ENCODE results near the gene OR5AU1.
A peak's percentile ranks its signal among the peaks of the same experiment; 100 is the strongest.

OR5AU1 gene

GRCh38 chr14:21107283-21107800 lies 48.5 kb downstream of the OR5AU1 start:
- no peak for DNase-seq (ENCODE audit: low read depth in 2 of 2)

DNA sequence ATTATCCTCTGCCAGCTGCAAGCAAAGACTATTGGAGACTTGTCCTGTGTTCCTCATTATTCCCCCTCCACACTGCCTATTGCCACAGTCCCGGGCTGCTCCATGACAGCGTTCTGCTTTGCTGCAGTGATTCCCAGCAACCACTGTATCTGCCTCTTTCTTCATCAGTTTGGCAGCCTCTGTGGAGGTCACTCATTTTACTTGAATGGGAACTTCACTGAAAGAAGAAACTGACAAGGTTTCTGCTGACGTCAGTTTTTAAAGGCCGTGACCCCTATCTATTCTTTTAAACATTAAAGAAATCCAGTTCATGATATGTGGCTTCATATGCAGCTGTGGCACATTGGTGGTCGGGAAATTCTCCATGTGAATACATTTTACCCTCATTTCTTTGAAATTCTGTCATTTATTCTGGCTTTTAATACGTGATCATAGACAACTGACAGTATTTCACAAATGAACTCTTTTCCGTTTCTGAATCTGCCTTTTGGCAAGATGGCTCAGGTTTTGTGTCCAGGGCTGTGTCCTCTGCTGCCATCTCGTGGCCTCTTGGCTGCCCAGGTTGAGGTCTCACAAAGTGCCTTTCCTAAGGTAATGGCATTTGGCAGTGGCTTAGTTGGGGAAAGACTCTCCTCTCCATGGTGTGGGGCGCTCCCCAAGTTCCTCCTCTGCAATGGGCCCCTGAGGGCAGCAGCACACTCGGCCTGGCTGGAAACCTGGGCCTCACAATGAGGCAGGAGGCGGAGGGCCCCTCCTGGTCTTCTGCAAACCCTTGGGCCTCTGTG lies 49.2 kb downstream of the OR5AU1 start:
- DNase-seq (ENCODE audit: low read depth in 2 of 2): peak in 1 of 2 donors; percentile 60

DNA sequence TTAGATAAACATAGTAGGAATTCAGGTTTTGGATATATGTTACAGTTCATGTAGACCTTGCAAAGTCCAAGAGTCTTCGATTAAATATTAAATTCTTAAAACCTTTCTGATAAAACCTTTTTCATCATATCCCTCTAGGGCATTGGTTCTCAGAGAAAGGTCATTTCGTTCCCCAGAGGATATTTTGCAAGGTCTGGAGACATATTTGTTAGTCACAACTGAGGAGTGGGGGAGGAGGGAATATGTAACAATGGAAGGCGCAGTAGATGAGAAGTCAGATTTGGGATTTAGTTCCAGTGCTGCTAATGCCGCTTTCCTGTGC lies 49.7 kb downstream of the OR5AU1 start:
- no peak for DNase-seq (ENCODE audit: low read depth in 2 of 2)

- no peak for DNase-seq (ENCODE audit: low read depth in 2 of 2)
Measured at GRCh38 chr14:21105095-21105494, 50.8 kb downstream of the OR5AU1 start.

All from stimulated activated CD8-positive, alpha-beta memory T cell treated with anti-CD3 and anti-CD28 coated beads, Interleukin-15, amount 100 ng/mL, for 4 hours (primary cell).